GM18873 (cell line): ENCODE results near the gene SRSF5.
"Not testable (repeated sequence)": the region's sequence is repeated elsewhere in the genome, so short reads cannot be mapped to it uniquely, and the experiment has no call there.

Experiments
- ATAC-seq: cut with Tn5 transposase; IDR thresholded peaks from one replicate; pipeline ENCODE4 v1.9.1; 2021; ENCODE audit warnings: mild to moderate bottlenecking, moderate library complexity, moderate number of reproducible peaks; ENCODE audit not compliant: unreplicated experiment, low FRiP score

The SRSF5 gene

GRCh38 chr14:69766984-69767368 lies at the start of gene SRSF5:
Gene SRSF5 (plus strand): TSS chr14:69767142. CDS start chr14:69768157, 1,015 bp downstream.
- ATAC-seq, result peak; percentile 77

GRCh38 chr14:69718614-69719013 lies 48.3 kb upstream of the SRSF5 start:
- ATAC-seq, result not testable (repeated sequence)

DNA sequence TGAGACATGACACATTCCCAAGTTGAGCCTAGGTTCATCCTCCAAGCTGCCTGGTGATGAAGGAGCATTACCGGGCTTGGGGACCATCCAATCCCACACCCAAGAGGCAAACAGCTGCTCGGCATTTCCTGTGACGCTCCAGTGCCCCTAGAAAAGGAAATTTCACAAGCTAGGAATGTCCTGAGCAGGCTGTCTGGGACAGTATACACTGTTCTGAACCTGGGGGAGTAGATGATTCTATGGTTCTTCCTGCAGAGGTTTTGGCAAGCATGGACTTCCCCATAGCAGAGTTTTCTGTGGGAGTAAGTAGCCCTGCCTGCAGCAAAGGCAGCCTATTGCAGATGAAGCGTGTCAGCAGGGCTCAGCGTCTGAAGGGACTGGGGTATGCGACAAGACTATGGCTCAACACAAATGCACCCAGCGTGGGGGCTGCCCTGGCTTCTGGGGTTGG lies 47.4 kb upstream of the SRSF5 start:
- ATAC-seq, result no peak

DNA sequence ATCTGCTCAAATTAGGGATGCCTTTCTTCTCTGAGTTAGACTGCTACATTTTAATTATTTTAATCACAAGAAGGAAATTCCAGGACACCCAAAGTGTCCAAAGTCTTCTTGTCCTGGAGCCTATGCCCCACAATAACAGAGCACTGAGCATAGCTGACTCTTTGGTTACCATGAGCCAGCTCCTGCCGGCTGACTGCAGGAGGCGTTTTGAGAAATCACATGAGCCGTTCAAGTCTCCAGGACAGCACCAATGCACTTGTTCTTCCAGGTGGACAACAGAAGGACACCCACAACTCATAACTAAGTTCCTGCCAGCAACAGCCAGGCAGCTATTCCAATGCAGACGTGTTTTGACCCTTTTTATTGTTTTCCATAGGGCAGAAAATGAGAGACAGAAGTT lies 46.0 kb upstream of the SRSF5 start:
- no peak for ATAC-seq

DNA sequence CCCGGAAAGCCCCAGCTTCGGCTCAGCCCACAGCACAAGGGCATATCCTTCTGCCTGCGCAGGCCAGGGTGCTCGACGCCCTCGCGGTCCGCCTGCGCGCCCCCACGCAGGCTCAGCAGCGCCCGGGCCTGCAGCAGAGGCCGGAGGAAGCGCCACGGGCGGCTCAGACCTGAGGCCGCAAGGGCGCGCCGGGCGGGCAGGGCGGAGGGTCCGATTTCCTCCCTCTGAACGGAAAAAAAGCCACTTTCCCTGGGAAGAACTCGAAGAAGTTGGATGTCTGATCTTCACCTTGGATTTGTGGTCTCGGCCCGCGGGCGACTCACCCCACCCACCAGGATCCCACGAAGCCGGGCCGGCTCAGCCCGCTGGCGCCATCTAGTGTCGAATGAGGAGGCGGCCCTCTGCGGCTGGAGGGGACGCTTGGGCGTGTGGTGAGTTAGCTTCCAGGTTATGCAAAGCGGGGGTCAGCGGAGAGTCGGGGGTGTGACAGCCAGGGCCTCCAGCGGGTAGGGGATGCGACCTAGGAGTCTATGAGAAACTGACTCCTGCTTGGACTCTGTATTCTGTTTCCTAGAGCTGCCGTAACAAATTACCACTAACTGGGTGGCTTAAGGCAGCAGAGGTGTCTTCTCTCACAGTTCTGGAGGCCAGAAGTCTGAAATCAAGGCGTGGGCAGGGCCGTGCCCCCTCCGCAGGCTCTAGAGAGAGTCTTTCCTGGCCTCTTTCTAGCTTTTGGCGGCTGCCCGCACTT lies 40.0 kb upstream of the SRSF5 start:
- peak; percentile 67 for ATAC-seq

GRCh38 chr14:69727860-69728259 lies 39.1 kb upstream of the SRSF5 start:
- ATAC-seq, result no peak

- ATAC-seq, result not testable (repeated sequence)
Measured at GRCh38 chr14:69731919-69732598, 34.9 kb upstream of the SRSF5 start.

DNA sequence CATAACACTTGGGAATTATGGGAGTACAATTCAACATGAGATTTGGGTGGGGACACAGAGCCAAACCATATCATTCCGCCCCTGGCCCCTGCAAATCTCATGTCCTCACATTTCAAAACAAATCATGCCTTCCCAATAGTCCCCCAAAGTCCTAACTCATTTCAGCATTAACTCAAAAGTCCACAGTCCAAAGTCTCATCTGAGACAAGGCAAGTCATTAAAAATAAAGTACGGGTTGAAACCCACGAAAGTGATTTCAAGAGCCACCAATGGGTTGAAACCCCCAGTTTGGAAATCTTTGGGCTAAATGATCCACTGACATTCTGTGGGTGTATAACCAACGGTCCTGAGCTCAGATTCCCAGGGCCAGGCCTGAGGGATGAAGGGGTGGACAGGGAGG lies 30.5 kb upstream of the SRSF5 start:
- ATAC-seq, result not testable (repeated sequence)

- ATAC-seq, result no peak
Measured at GRCh38 chr14:69741055-69741454, 25.9 kb upstream of the SRSF5 start.

DNA sequence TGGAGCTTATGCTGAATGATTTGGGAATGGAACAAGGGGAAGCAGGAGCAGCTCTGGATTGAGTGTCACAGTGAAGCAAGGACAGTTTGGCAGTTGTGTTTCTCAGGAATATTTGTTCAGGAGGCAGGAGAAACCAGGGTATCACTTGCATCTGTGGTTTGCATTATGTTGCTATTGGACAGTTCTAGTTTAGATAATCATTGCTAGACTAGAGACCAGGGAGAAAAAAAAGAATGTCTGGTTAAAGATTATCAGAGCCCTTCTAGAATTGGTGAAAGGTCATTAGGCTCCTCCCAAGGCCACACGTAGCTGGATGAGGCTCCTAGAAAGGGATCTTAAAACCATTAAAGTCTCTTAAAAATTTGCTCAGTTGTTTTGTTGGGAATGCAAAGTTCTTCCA lies 17.0 kb upstream of the SRSF5 start:
- ATAC-seq, result no peak

DNA sequence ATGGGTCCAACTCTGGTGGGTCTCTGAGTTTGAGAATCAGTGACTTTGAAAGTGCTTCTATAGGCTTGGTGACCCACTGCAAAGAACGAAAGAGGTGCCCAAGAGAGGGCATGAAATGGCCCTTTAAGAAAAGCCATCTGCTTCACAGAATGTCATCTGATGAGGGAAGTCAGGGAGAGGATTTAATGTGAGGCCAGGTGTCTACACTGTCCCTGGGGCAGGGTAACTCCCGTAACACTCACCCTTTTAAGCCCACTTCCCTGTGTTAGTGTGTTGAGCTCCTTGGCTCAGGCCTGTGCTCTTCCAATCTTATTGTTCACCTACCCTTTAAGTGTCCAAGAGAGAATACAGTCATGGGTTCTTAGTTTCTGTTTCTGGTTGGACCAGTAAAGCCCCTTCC lies 16.4 kb upstream of the SRSF5 start:
- ATAC-seq, result no peak

DNA sequence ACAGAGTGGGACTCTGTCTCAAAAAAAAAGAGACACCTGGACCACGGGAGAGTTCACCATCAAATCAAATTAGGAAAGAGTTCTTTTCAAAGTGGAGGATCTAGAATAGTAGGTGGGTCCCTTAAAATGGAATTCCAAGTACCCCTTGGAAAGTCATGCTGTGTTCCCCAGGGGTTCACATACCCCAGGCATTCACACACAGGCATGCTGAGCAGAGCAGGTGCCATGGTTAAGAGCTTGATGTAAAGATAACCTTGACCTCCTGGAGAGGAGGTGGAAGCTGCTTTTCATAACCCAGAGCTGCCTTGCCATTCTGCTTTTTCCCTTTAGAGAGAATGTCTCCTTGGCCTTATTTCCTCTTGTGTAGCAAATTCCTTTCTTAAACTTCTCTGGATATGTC lies 14.2 kb upstream of the SRSF5 start:
- ATAC-seq, result no peak

DNA sequence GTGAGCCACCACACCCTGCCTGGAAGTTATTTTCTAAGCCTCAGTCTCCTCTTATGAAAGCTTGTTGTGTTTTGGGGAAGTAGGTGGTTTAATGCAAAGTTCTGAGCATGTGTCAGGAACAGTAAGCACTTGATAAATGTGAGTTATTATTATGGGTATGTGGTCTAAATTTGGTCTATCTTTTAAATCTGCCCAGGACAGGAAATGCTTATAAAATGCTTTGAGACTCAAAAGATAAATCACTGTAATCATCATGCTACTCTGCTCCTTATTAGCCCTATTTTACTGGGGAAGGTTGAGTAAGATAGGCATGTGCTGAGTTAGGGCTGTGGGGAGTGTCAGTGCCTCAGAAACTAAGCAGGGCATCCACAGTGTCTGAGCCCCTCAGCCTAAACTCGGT lies 13.1 kb upstream of the SRSF5 start:
- ATAC-seq, result no peak

DNA sequence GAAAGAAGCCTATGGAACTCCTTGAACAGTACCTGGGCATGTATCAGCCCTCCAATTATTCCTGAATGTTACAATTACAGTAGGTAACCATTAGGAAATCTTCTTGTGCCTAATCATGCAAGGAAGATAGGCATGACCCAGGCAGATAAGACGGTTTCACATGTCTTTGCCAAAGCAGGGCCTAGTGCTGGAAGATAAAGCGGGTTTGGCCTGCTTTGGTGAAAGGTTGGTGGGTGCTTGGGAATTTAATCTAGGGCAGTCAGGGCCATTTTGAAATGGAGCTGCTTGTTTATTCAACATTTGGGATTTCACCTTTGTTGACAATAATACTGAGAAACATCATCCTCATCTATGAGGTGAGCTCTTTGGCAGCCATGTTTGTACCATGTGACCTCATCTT lies 12.5 kb upstream of the SRSF5 start:
- no peak for ATAC-seq

- no peak for ATAC-seq
Measured at GRCh38 chr14:69755296-69755695, 11.6 kb upstream of the SRSF5 start.

DNA sequence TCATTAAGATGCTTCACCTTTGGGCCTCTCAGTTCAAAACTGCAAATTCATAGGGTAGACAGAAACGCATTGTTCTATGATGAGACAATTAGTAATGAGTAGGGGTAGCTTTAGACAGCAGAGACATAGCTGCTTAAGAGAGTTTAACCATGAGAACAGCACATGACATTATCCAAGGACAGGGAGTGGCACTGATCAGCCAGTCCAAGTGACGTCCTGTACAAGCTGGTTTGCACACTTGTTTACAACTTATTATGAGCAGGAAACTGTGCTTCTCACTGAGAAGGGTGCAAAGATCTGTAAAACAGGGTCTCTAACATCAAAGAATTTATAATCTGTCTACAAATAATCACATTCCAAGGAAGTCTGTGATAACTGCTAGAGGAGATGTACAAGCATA lies 11.2 kb upstream of the SRSF5 start:
- no peak for ATAC-seq

GRCh38 chr14:69756298-69756697 lies 10.6 kb upstream of the SRSF5 start:
- no peak for ATAC-seq

DNA sequence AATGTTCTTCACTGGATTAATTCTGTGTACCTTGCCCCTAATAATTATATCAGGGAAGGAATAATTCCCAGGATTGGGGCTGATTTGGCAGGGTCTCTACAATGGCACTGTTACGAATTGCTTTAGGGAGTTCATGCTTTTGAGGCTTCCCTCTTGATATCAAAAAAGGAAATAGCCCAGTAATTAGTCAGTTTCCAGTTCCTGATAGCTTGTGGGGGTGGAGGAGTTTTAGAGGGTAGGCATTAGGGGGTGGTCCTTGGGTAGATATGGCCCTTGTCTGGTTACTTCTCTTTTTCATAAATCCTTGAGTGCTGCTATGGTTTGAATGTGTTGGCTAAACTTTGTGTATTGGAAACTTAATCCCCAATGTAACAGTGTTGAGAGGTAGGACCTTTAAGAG lies 6.1 kb upstream of the SRSF5 start:
- no peak for ATAC-seq

- no peak for ATAC-seq
Measured at GRCh38 chr14:69763761-69764510, 3.0 kb upstream of the SRSF5 start.

DNA sequence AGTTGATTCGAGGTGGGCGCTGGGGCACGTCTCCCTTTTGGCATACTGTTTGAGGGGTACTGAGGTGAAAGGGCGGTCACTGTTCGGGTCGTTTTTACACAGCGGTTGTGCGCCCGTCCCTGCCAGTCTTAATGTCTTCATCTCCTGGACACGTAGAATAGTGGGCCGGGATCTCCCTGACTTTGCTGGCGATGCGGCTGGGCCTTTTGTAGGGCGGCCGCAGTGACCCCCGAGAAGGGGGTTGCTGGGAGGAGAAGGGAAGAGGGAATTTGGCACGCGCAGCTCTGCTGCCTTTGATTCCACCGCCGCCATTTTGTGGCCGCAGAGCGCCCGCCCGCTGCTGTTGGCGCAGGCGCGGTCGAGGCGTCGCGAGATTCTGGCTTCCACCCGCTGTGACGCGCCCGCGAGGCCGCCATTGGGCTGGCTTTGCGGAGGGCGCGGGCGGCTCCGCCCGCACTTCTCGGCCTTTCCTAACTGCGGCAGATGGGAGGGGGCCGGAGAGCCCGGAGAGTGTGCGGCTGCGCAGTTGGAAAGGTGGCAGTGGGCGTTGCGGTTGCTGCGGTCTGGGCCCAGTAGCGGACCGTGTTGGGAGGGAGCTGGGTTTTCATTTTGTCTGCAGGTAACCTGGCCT lies 542 bp downstream of the SRSF5 start:
- peak; percentile 40 for ATAC-seq

DNA sequence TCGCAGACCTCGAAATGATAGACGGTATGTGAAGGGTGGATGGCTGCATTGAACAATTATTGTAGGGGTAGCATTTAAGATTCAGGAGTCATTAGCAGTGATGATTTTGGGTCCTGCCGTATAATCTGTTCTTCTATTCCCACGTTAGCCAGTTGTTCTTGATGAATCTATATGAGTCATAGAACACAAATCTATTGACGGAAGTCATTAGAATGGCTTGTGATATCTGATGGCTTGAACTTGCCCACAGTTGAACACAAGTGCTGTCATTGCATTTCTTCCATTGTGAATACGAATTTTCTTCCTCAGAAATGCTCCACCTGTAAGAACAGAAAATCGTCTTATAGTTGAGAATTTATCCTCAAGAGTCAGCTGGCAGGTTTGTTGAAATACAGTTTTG lies 1.9 kb downstream of the SRSF5 start:
- ATAC-seq, result no peak
